NCI-H128 (cell line): Measurements from ENCODE around the gene MARCKS.

Experiments
- DNase-seq: peaks from one replicate; lab custom pipeline; 2025; ENCODE audit not compliant: unreplicated experiment; lab: John Stamatoyannopoulos, UW

The MARCKS gene, protein sequence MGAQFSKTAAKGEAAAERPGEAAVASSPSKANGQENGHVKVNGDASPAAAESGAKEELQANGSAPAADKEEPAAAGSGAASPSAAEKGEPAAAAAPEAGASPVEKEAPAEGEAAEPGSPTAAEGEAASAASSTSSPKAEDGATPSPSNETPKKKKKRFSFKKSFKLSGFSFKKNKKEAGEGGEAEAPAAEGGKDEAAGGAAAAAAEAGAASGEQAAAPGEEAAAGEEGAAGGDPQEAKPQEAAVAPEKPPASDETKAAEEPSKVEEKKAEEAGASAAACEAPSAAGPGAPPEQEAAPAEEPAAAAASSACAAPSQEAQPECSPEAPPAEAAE

DNA sequence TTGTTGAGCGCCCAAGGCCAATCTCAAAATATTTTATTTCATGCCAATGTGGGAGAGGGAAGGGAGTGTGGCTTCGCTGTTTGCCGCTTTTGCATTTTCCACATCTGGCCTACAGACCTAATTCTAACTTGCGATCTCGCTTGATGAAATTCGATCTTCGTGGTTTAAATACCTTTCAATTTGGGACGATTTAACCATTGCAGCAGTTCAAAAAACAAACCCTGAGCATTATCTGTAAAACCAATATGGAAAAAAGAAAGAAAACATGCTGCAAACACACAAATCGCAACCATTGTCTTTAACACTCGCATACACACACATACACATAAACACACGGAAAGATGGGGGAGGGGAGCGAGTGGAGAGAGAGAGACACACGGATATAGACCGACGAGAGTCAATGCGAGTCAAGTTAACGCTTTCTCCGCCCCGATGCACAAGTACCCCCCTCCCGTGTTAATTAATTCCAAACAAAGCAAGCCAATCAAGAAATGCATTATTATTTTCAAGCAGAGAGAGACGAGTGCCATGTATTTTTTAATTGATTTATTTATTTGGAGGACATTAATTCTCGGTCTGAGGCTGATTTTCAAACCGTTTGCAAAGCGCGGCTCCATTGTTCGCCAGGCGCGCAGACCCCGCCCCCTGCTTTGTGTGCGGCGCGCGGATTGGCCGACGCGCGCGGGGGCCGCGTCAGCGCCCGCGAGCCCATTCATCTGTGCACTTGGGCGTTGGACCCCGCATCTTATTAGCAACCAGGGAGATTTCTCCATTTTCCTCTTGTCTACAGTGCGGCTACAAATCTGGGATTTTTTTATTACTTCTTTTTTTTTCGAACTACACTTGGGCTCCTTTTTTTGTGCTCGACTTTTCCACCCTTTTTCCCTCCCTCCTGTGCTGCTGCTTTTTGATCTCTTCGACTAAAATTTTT is at the start of gene MARCKS:
Gene MARCKS (plus strand): TSS at position 721 of the 931 bp plus-strand sequence. CDS start 401 bp downstream, outside the sequence.
- peak; percentile 85 for DNase-seq

DNA sequence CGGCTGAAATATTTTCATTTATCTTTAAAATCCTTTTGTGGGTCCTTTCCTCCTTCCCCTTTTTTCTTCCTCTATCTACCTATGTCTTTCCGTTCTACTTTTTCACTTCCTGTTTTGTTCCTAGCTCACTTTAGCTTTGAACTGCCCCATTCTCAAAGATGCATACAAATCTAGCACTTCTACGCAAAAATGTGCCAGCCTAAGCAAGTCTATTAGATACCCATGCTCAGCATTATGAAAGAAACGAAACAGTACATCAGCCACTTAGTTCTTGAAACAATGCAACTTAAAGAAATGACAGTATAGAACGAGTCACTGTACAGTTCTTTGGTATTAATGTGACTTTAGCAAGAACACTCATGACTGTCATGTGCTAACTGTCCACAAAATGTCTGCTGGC is 47.3 kb upstream of the MARCKS start:
- DNase-seq: no peak

DNA sequence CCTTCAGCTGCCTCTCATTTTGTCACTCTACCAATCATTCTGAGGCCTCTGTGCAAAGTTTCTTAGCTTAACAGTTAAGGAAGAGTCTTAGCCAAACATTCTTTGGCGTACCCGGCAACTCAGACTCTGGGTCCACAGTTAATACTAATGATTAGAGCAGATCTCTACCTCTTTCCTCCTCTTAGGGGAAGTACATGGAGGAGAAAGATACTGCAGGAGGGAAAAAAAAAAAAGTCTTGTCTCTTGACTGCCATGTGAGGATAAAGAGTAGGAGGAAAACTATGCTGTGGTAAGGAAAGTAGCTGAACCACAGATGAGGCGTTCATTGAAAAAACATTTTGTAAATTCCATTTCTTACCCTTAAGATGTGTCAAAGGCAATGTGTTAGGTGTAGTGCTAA is 44.0 kb upstream of the MARCKS start:
- no peak for DNase-seq

DNA sequence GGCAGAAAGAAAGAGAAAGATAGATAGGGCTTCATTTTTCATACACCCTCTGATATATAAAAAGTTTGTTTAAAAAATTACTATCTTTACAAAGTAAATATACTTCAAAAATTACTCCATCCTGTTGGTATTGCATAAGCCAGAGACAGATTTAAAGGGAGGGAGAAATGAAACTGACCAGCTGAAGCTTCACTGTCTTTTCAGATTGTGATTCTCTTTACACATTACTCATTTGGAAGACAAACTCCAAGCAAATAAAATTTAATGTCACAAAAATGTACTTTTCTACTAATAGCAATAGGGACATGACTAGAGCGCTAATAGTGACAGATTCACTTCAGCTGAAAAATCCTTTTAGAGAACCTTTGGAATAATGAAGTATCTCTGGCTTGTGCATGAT is 38.6 kb upstream of the MARCKS start:
- no peak for DNase-seq

DNA sequence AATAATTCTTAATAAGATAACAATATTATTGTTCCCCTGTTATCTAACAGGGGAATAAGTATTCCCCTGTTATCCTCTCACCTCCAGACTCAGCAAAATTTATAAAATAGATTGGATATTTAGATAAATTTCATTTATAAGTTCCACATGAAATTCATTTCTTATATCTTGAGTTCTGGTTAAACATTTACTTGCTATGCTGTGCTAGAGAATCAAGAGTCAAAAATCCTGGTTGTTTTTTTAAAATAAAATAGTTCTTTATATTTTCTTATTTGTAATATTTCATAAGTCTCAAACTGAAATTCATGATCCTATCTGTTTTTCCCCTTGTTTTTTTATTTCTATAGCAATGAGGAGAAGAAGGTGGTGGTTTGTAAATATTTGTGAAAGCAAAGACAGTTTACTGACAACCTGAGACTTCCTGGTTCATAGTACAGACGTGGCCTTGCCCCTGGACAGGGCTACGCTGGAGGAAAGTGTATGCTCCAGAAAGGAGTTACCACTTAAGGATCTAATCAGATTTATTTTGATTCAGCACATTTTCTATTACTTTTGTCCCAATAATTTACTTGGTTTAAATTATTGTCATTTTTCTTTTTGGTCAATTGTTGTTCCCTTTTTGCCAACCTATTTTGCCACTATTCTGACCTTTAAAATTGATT is 37.8 kb upstream of the MARCKS start:
- no peak for DNase-seq

DNA sequence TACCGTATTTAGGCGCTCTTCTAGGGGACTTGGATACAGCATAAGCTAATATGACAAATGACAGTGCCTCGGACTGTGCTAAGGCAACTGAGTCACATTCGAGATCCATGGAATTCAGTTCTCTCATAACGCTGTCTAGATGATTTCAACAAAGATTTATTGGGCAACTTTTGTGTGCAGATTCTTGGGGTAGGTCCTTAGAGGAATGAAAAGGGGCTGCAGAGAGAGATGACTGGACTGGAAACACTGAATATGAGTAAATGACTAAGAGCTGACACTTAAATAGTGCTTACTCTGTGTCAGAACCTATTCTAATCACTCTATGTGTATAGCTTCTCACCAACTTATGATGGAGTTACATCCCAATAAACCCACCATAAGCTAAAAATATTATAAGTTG is 36.4 kb upstream of the MARCKS start:
- no peak for DNase-seq

DNA sequence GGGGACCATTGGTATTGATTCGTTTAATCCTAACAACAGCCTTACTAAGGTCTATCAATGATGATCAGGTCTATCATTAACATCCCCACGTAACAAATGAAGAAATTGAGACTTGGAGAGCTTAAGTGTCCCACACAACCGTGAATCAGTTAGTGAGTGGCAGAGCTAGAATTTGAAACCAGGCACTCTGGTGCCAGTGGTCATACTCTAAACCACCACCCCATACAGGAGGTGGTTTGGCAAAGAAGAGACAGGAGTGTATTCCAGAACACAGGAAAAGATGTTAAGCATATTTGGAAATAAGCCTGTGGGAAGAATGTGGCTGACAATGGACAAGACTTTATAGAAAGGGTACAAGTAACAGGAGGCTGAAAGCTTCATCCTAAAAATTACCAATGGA is 35.7 kb upstream of the MARCKS start:
- no peak for DNase-seq

DNA sequence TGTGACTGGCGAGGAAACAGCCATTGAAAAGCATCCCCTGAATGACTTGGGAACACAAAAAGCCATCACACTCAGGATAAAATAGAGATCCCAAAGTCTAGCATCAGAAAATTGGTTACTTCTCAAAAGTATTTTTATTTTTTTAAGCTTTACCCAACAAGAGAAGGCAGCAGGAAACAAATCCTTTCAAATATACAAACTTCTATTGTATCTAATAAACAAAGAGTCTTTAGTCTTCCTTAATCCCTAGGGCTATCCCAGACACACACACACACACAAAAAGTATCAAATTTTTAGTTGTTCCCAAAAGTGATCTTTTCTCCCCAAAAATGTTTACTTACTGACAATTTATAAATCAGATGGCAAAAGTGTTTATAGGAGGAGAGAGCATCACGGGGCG is 33.2 kb upstream of the MARCKS start:
- no peak for DNase-seq

DNA sequence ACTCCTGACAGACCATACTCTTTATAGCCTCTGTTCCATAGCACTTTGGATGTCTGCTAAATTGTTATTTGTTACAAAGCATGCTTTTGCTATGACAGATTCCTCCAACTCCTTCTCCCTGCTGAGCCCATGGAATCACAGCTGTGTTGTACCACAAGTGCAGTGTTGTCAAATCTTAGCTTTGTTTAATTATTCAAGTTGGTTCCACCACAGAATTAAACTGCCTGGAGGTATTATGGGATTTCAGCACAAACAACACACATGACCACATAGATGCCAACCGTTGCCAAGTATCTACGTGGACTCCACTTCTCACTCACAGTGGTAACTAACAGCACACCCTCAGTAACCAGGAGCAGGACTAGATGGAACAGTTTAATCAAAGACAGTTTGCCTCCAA is 32.7 kb upstream of the MARCKS start:
- DNase-seq: no peak

DNA sequence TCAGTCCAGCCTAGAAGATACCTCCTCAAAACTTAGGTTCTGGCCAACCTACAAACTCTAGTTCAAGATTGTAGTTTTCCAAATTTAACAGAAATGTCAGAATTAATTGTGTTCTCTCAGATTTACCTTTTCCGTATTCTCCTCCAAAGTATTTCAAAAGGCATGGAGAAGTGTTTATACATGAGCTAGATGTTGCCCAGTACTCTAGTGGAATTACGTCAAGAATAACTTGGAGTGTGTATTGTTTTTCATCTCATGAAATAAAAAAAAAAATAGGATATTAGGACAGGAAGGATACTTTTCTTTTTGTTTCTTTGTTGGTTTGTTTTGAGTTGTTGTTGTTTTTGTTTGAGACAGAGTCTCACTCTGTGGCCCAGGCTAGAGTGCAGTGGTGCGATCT is 32.3 kb upstream of the MARCKS start:
- DNase-seq: no peak

DNA sequence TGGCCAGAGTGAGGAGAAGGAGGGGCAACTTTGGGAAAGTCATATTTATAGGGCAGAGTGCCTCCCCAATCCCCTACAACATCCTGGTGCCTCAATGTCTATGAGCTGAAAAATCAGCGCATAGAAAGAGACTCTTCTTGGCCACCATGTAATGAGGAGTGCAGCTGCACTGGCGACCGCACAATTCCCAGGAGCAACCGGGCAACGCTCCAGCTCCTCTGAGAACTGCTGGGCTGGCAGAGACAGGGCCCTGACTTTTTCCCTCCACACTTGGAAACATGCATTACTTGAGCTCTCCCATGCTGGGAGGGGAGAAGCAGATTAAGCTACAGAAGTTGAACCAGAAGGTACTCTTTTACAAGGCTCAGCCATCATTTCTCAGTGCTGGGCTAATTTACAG is 31.4 kb upstream of the MARCKS start:
- peak; percentile 24 for DNase-seq

DNA sequence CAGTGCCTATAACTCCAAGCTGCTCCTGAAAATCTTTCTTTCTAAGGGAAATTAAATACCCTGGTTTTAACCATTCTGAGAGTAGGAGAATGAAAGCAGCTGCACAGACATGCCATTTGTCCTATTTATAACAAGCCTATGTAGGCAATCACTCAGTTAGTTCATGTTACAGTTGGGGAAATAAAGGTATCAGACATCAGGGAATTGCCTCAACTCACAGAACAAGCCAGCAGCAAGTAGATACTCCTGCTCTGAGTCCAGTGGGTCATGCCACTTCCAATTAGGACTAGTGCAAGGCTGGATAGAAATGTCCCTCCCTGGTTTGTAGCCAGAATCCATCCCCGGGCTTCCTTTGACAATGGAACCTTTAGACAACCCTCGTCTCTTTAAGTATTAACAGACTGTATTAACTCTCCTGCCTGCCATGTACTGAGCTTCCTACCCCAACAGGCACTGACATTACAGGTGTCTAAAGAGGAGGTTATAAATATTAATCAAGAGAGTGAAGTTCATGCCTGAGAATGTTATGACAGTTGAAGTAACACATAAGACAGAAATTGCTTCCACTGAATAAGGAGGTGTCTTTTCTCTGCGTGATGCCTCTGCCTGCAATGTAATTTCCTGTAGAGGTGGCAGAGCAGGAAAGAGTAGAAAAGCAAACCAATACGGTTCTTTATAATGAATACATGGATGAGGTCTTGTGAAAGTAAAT is 28.0 kb upstream of the MARCKS start:
- DNase-seq: no peak

DNA sequence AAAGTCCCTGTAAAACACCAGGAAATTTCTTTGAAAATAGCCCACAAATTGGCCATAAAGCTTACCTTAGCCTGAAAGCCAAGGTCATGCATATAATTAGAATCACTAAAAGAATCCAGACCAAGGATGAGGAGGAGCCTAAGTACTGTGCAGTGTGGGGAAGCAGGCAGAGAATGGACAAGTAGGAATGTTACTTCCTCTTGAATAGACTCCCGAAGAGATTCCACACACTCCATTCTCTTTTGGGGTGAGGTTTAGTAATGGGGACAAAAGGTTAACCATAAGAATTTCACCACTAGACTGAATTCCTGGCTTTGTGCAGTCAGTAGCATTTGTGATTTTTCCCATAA is 27.5 kb upstream of the MARCKS start:
- no peak for DNase-seq

DNA sequence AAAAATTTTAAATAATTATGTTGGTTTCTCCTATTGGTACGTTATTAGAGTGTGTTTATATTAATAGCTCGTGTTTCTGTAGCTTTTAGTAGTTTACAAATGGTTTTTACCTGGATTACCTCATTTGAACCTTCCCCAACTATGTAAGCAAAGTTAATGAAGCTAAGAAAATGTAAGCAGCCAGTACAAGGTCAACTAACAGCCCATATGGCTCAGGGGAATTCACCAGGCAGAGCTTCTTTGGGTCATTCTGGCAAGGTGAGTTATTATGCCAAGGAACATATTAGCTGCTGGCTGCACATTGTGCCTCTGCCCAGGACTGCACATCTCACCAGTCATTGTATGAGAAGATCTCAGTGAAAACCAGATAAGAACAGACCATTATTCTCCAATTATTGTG is 27.0 kb upstream of the MARCKS start:
- DNase-seq: no peak

DNA sequence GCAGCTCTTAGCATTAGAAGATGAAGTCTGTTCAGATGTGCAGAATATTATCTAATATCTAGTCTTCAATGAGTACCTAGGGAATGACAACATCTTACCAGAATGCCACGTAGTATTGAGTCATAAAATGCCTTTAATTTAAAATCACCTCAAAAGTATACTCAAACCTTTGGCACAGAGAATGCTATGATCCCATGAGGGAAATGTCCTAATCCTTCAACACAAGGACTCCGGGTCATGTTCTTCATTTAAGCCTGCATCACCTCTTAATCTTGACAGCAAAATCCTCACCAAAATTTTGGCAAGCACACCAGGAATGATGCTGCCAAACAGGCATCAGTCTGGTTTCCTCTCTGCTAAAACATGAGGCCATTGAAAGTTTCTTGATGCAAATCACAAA is 23.6 kb upstream of the MARCKS start:
- no peak for DNase-seq

DNA sequence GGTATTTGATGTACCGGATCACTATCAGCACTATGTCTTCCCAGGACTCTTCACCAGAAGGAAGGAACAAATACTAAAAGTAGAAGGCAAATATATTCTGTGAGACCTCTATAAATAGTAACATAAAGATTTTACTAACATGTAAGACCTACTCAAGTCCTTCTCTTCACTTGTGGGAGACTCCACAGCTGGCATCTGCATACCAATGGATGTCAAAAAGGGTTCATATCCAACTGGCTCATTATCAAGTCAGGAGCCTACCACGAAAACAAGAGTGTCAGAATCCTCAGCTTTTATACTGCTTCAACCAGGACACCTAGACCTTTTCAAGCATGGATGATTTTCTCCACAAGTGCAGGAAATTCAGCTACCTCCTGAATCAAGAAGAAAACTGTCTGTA is 20.0 kb upstream of the MARCKS start:
- no peak for DNase-seq

DNA sequence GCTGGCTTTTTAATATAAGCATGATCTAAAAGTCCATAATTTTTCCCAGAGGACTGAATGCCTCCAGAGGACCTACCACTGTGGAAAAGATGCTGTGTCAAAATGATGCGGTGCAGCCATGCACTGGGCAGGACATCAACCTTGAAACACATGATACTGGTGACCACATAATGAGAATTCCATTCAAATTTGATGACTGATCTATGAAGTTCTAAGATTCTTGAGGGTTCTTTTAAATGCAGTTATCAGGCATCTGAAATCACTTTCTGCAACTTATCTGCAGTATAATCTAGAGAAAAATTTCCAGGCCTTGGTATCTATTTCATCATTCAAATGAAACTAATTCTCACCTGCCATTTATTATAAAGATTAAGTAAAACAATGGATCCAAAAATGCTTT is 15.0 kb upstream of the MARCKS start:
- DNase-seq: no peak

DNA sequence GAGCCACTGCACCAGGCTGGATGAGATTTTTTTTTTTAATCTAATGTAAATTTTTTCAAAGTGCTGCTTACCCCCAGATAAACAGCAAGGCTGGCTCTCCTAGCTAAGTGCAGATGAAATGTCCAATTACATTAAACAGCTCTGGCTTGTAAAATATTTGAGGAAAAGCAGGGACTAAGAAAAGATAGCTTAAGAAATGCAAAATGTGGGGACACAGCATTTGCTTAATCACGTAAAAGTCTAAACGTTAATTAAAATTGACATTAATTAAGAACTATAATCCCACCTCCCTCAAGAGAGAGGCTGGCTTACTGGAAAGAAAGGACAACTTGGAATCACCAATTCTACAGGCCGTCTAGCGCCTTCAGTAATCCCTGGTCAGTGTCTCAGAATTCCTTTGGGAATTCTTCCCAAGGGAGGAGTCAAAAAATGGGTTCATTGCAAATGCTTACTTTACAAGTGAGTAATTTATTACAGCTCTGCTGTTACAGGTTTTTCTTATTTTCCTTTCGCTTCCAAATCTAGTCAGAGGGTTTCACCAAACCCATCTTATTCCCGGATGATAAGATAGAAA is 13.6 kb upstream of the MARCKS start:
- no peak for DNase-seq

DNA sequence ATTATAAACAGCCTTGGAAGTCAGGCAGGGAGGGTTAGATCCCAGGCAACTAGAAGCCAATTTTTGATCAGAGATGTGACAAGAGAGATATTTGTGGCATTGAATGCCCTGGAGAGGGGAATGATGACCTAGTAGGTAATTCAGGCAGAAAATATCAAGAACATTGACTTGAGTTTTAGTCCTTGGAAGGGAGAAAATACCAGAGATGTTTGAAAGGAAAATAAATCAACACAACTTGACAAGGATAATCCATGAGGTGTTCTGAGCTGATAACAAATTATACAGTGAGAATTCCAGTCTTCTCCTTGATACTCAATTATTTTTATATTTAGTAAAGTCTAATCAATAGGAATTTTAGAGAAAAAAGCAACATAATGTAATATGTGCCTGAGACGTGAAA is 10.6 kb upstream of the MARCKS start:
- DNase-seq: no peak

DNA sequence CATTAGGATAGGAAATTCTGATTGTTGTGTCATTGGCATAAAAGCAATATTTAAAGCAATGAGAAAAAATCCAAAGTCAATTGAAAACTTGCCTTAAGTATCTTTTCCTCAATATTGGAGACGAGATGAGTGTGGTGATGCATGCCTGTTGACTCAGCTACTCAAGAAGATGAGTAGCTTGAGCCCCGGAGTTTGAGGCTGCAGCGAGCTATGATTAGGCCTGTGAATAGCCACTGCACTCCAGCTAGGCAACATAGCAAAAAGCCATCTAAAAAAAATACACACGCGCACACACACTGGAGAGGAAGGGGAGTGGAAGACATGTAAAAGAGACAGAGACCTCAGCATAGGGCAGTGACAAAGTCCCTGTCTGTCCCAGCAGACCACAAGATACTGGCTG is 9.7 kb upstream of the MARCKS start:
- no peak for DNase-seq

DNA sequence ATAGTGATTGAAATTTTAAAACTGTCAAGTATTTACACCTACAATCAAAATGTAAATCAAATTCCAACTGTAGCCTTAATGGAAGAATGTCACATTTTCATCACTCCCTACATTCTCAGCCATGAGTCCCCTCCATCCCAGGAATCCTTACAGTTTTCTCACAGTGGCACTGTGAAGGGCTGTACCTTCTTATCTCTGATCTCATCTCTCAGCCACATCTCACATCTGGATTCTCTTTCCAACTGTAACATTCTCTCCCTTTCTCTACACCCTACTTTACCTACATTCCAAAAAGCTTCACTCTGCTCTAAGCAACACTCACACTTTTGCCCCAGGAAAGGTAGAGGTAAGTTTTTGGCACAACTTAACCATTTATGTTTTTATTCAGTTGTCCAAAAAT is 8.9 kb upstream of the MARCKS start:
- DNase-seq: no peak
